Activated CD8-positive, alpha-beta memory T cell treated with anti-CD3 and anti-CD28 coated beads, Interleukin-2, amount 50 U/mL, for 1 hour (primary cell): ENCODE measurements around the gene TMEM138.

Experiments
- DNase-seq: peaks from one replicate; pipeline ENCODE4 v3.0.0-alpha.2; 2020; ENCODE audit errors: extremely low read depth

TMEM138 gene

DNA sequence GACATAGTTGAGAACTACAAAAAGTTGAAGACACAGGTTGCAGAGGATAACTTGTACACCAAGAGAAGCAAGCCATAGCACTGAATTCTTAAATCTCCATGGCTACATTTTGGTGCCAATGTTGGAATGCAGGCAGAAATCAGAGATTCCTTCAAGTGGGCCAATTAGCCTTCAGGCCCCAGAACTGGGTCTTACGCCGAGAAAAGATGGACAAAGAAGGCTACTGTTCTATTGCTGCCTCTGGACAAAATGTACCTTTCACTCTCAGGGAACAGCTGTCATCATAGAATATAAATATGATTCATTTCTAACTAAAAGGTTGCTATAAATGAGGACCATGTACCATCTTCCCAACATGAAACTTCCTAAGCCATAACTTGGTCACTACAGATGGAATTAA is 43.9 kb downstream of the TMEM138 start:
- no peak for DNase-seq

DNA sequence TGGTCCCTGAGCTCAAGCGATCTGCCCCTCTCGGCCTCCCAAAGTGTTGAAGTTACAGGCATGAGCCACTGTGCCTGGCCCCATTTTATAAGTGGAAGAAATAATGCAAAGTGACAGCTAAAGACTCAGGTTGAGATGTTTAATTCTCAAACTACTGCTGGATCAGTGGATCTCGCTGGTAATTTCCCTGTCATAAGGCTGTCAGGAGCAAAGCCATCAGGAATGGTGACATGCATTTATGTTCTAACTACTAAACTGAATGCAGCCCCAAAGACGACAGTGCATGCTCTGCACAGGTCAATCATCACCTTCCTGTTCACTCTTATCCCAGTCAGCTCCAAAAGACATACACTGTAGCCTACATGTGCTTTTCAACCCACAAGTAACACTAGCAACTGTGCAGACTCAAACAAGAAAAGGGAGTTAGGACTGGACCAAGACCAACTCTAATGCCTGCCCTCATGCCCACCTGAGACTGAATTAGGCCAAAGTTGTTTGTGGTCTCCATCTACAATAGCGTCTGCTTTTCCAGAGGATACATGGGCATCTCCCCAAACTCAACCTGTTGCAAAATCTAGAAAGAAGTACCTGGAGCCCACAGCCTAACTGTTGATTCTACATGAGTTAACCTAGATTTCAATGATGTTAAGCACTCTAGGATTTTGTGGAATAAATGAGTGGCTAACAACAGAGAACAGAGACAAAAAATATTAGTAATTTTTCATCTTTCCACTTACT is 45.0 kb downstream of the TMEM138 start:
- DNase-seq = no peak

DNA sequence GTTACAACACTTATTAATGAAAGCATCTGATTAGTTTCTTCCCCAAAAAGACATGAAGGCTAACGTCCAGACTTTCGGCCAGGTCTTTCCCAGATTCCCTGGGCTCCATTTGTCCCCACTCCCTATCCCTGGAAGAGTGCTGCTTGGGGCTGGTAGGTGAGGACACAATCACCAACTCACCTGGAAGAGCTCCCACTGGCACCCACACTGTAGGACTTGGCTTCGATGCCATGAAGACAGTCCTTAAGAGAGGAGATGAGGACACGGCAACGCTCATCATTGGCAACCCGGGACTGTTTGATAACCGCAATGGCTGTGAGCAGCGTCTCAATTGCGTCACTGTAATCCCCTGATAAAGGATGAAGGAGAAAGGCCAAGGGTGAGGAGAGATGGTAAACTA is 49.4 kb downstream of the TMEM138 start:
- no peak for DNase-seq

DNA sequence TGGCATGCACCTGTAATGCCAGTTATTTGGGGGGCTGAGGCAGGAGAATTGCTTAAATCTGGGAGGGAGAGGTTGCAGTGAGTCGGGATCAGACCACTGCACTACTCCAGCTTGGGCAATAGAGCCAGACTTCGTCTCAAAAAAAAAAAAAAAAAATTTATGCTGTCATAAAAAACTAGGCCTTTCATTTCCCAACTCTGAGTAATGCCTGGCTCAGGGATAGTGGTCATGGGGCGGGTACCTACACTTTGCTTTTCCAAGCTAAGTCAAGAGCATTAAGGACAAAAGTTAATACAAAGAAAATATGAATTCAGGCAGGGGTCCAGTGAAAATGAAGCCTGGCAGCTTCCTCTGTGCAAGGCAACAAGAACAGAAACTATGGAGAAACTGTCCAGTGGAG is 51.3 kb downstream of the TMEM138 start:
- DNase-seq = no peak

DNA sequence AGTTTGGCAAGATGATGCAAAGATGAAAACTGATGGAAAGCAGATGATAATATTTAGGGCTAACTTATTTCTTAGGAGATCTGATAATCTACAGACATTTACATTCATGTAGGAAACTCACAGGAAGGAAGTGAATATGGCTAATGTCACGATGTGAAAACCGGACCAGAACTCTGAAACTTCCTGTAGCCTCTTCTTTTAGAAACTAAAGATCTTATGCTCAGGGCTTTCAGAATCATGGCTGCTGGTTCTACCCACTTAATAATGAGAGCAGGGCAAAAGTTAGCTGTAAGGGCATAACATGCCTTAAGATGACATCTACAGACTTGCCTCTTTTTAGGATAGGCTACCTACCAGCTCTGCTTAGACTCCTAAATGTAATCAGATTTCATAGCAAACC is 52.4 kb downstream of the TMEM138 start:
- no peak for DNase-seq

DNA sequence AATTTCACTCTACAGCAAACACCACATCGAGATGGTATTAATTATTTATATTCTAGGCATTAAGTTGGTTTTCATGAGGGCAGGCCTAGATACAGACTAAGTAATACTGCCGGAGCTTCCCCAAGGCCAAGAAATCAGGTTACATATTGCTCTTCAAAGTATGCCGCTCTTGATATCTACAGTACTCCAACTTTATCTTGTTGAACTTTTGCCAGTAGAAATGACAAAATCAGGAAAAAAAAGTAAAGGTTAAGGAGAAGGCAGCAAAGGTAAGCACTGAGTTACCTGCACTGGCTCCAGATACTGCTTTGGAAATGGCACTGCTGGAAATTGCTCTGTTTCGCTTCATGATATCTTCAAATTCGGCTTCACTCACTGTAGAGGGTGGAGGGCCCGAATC is 53.2 kb downstream of the TMEM138 start:
- DNase-seq = no peak

DNA sequence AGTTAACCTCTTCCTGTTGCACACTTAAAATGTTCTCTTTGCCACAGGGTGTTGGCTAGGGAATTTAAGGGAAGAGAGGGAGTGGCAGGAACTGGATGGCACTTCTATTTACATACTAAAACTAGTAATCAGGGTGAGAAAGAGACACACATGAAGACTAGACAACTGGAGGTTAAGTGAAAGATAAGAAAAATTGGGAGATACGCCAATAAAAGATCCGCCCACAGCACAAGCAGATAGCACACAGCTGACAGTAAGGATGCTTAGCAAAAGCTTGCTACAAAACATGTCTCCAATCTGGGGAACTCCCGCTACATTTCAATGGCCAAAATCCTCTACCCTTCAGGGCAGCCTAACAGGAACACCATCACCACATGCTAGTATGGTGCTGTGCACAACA is 54.8 kb downstream of the TMEM138 start:
- DNase-seq = no peak

DNA sequence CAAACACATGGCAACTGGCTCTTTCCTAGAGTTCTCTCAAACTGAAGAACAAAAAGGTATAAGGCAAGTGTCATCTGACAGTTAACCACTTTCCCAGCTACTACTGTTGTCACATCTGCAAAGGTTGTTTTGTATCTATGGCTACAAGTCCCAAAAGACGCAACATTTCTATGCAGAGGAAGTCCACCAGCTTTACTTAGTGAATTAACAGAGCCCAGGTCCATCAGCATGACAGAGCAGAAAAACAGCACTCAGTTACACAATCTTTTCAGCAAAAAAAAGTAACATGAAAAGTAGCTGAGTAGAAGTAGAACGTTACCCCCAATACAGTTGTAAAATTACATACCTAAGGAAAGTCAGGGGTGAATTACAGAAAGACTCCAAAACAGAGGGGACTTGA is 55.5 kb downstream of the TMEM138 start:
- DNase-seq = no peak

DNA sequence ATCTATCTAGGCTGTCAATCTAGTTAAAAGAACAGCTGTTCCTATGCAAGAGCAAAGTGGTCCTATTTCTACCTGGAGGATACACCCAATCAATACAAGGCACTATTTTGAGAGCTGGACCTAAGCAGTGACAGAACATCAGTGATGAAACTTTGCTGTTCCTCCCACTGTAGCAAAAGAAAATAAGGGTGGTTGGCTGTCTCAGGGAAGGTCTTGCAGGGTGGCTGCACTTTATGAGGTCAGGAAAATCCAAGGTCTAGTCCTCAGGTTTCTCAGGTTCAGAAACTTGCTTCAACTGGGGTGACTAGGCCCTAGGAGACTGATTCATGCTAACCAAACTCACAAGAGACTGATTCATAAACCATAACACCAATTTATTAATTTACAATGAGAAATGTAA is 56.0 kb downstream of the TMEM138 start:
- no peak for DNase-seq
